GM23338 (cell line): Measurements from ENCODE around the gene MTHFSD. TPM values are rescaled to one million over a fixed set of nuclear protein-coding genes. Genes with fewer than 3 reads are reported as not detected.

Source experiments
- ATAC-seq: fragments of 200-7000 bp; cut with Tn5 transposase; 3 replicates; pipeline ENCODE4 v1.9.1; 2020
- DNase-seq: peaks from one replicate; pipeline ENCODE4 v3.0.0-alpha.2; 2015; ENCODE audit warnings: low spot score
- H2AFZ ChIP-seq: fragments of 200-600 bp; sonication (generic); 2 replicates; pipeline ENCODE4 v1.8.0; 2016; ENCODE audit warnings: antibody characterized with exemption, mild to moderate bottlenecking, moderate library complexity
- H3F3A ChIP-seq: fragments of 200-600 bp; sonication (generic); replicated peaks from 2 replicates; pipeline ENCODE4 v1.8.0; 2017; ENCODE audit warnings: antibody characterized with exemption, mixed run types, low read depth
- H3K27ac ChIP-seq: fragments of 200-600 bp; sonication (generic); 2 replicates; pipeline ENCODE4 v1.6.1; 2016; ENCODE audit warnings: low read depth
- H3K27me3 ChIP-seq: fragments of 200-600 bp; sonication (generic); 2 replicates; pipeline ENCODE4 v1.8.0; 2016; ENCODE audit warnings: mild to moderate bottlenecking, mixed run types, moderate library complexity; ENCODE audit not compliant: insufficient read depth
- H3K36me3 ChIP-seq: fragments of 200-600 bp; sonication (generic); 2 replicates; pipeline ENCODE4 v1.8.0; 2016; ENCODE audit warnings: mild to moderate bottlenecking; ENCODE audit not compliant: insufficient read depth
- H3K4me1 ChIP-seq: fragments of 200-600 bp; sonication (generic); 2 replicates; pipeline ENCODE4 v1.8.0; 2016; ENCODE audit warnings: mild to moderate bottlenecking, moderate library complexity; ENCODE audit not compliant: insufficient read depth
- H3K4me2 ChIP-seq: fragments of 200-600 bp; sonication (generic); 2 replicates; pipeline ENCODE4 v1.7.1; 2017; ENCODE audit warnings: mixed run types
- H3K4me3 ChIP-seq: fragments of 200-600 bp; sonication (generic); 2 replicates; pipeline ENCODE4 v1.6.1; 2016; ENCODE audit warnings: mixed run types
- H3K79me2 ChIP-seq: fragments of 200-600 bp; sonication (generic); replicated peaks from 2 replicates; pipeline ENCODE4 v1.8.0; 2017; ENCODE audit warnings: mild to moderate bottlenecking; ENCODE audit not compliant: insufficient read depth
- H3K9me2 ChIP-seq: fragments of 200-600 bp; sonication (generic); 2 replicates; pipeline ENCODE4 v1.8.0; 2017; ENCODE audit not compliant: insufficient read depth
- H4K20me1 ChIP-seq: fragments of 200-600 bp; sonication (generic); replicated peaks from 2 replicates; pipeline ENCODE4 v1.8.0; 2017; ENCODE audit warnings: mild to moderate bottlenecking; ENCODE audit not compliant: insufficient read depth
- H3K27ac Mint-ChIP-seq: 2 replicates; pipeline ENCODE4 v1.8.0; 2020; ENCODE audit warnings: inconsistent platforms, mild to moderate bottlenecking, moderate library complexity, mixed read lengths
- H3K27me3 Mint-ChIP-seq: 3 replicates; pipeline ENCODE4 v1.8.0; 2022; ENCODE audit warnings: low read depth, mild to moderate bottlenecking, moderate library complexity, mixed read lengths, inconsistent platforms; ENCODE audit not compliant: insufficient read depth, poor library complexity
- H3K36me3 Mint-ChIP-seq: 3 replicates; pipeline ENCODE4 v1.8.0; 2021; ENCODE audit warnings: low read depth, mild to moderate bottlenecking, inconsistent platforms, moderate library complexity, mixed read lengths
- H3K4me1 Mint-ChIP-seq: 3 replicates; pipeline ENCODE4 v1.8.0; 2020; ENCODE audit warnings: mild to moderate bottlenecking, inconsistent platforms, mixed read lengths
- H3K4me3 Mint-ChIP-seq: 3 replicates; pipeline ENCODE4 v1.8.0; 2021; ENCODE audit warnings: moderate library complexity, mild to moderate bottlenecking, inconsistent platforms, mixed read lengths
- H3K9me3 Mint-ChIP-seq: 3 replicates; pipeline ENCODE4 v1.8.0; 2020; ENCODE audit warnings: moderate library complexity, mild to moderate bottlenecking, inconsistent platforms, mixed read lengths
- CREB1 ChIP-seq: fragments of 250-450 bp; sonication (Bioruptor Pico); IDR thresholded peaks from 2 replicates; pipeline ENCODE4 v1.5.0; 2020; ENCODE audit warnings: low read depth, mild to moderate bottlenecking, moderate library complexity
- EZH2 ChIP-seq: fragments of 200-600 bp; sonication (generic); IDR thresholded peaks from one replicate; pipeline ENCODE4 v1.8.0; 2017; ENCODE audit warnings: antibody characterized with exemption, mild to moderate bottlenecking, low read depth; ENCODE audit not compliant: unreplicated experiment
- EZH2phosphoT487 ChIP-seq: fragments of 200-600 bp; sonication (generic); IDR thresholded peaks from one replicate; pipeline ENCODE4 v1.8.1; 2018; ENCODE audit warnings: antibody characterized with exemption; ENCODE audit not compliant: unreplicated experiment
- POLR2AphosphoS5 ChIP-seq: IDR thresholded peaks from 2 replicates; pipeline ENCODE4 v1.6.1; 2016; ENCODE audit warnings: antibody characterized with exemption, low read depth
- STAT1 ChIP-seq: IDR thresholded peaks from one replicate; pipeline ENCODE4 v1.6.1; 2016; ENCODE audit warnings: antibody characterized with exemption; ENCODE audit not compliant: unreplicated experiment
- ZNF114 ChIP-seq: fragments of 250-450 bp; sonication (Bioruptor Pico); IDR thresholded peaks from 2 replicates; pipeline ENCODE4 v1.5.0; 2020; ENCODE audit warnings: mild to moderate bottlenecking, moderate library complexity
- polyA plus RNA-seq: library from polyadenylated mRNA; unstranded; fragments of >200 nt; fragmentation: Nextera tagmentation; extraction: Ambion mirVana; gene quantifications from 2 replicates; pipeline ENCODE4 v1.2.1, GENCODE V29; 2016
- total RNA-seq: library from RNA; depleted of rRNA; stranded (reverse); fragments of >200 nt; shearing (Covaris generic); gene quantifications from 2 replicates; pipeline ENCODE4 v1.2.3, GENCODE V29; 2014
- TF ChIP-seq, protein P1 (sequence below): IDR thresholded peaks from one replicate; pipeline ENCODE4 v1.6.1; 2018; ENCODE audit warnings: antibody characterized with exemption; ENCODE audit not compliant: unreplicated experiment
- TF ChIP-seq, protein P2 (sequence below): fragments of 250-450 bp; sonication (Bioruptor Pico); IDR thresholded peaks from 2 replicates; pipeline ENCODE4 v1.5.0; 2020; ENCODE audit warnings: mild to moderate bottlenecking, moderate library complexity

The MTHFSD gene
- total and polyA plus RNA-seq, 2 experiments from 2014 or later = 7.2 to 8.1 TPM

DNA sequence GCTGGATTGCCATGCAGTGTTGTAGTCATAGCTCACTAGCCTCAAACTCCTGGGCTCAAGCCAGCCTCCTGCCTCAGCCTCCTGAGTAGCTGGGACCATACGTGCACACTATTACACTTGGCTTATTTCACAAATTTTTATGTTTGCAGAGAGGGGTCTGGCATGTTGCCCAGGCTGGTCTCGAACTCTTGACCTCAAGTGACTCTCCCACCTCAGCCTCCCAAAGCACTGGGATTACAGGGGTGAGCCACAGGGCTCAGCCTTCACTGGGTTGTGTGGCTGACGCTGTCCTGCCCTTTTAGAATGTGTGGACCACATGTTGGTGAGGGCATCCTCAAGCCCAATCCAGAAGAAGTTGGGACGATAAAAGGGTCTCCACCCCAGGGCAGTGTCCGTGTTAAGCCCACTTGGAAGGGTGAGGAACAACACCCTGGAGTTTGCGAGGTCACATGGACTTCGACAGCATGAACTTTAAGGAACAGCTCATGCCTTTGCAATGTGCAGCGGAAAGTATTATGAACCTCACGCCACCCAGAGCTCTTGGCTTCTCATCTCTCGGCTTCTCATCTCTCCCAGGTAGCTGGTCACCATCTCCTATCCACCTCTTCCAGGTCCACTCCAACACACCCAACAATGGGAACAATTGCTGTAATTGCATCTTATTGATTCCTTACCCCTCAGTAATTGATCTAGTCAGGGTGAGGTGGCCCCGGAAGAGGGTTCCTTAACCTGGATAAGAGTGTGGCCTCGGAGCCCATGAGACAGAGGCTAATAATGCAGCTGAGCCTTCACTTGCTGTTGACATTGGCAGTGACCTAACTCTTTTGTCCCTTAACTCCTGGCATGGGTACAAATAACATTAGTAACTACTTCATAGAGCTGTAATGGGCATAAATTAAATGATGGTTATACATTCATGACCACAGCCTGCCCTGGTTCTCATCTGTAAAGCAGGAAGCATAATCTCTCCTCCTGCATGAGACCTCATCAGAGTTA, 30.0 kb upstream of the MTHFSD start:
- Histone ChIP-seq H2AFZ (no peak overlapping the region), H3K36me3 (no peaks in the 10 kb centered on the region), H3K27ac (no peak overlapping the region), H3K9me2 (0 out of 2 replicates have a peak, but pooled peaks cover 9% of the 10 kb centered on the region), H3K27me3 (peaks cover 35% of the 10 kb centered on the region), H3K4me2 (no peak overlapping the region), H3K4me1 (no peaks in the 10 kb centered on the region; the same call in 1 of the 2 replicates), H4K20me1 (no peaks in the 10 kb centered on the region), H3F3A (0 out of 2 replicates have a peak, but pooled peaks cover under 1% of the 10 kb centered on the region), H3K4me3 (no peak overlapping the region), H3K79me2 (no peaks in the 10 kb centered on the region)
- H3K36me3 Mint-ChIP-seq = no peaks in the 10 kb centered on the region
- no peaks in the 10 kb centered on the region; the same call in 2 of the 3 replicates for H3K9me3 Mint-ChIP-seq
- TF ChIP-seq, protein P1, sequence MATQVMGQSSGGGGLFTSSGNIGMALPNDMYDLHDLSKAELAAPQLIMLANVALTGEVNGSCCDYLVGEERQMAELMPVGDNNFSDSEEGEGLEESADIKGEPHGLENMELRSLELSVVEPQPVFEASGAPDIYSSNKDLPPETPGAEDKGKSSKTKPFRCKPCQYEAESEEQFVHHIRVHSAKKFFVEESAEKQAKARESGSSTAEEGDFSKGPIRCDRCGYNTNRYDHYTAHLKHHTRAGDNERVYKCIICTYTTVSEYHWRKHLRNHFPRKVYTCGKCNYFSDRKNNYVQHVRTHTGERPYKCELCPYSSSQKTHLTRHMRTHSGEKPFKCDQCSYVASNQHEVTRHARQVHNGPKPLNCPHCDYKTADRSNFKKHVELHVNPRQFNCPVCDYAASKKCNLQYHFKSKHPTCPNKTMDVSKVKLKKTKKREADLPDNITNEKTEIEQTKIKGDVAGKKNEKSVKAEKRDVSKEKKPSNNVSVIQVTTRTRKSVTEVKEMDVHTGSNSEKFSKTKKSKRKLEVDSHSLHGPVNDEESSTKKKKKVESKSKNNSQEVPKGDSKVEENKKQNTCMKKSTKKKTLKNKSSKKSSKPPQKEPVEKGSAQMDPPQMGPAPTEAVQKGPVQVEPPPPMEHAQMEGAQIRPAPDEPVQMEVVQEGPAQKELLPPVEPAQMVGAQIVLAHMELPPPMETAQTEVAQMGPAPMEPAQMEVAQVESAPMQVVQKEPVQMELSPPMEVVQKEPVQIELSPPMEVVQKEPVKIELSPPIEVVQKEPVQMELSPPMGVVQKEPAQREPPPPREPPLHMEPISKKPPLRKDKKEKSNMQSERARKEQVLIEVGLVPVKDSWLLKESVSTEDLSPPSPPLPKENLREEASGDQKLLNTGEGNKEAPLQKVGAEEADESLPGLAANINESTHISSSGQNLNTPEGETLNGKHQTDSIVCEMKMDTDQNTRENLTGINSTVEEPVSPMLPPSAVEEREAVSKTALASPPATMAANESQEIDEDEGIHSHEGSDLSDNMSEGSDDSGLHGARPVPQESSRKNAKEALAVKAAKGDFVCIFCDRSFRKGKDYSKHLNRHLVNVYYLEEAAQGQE = no peak
- TF ChIP-seq, protein P2, sequence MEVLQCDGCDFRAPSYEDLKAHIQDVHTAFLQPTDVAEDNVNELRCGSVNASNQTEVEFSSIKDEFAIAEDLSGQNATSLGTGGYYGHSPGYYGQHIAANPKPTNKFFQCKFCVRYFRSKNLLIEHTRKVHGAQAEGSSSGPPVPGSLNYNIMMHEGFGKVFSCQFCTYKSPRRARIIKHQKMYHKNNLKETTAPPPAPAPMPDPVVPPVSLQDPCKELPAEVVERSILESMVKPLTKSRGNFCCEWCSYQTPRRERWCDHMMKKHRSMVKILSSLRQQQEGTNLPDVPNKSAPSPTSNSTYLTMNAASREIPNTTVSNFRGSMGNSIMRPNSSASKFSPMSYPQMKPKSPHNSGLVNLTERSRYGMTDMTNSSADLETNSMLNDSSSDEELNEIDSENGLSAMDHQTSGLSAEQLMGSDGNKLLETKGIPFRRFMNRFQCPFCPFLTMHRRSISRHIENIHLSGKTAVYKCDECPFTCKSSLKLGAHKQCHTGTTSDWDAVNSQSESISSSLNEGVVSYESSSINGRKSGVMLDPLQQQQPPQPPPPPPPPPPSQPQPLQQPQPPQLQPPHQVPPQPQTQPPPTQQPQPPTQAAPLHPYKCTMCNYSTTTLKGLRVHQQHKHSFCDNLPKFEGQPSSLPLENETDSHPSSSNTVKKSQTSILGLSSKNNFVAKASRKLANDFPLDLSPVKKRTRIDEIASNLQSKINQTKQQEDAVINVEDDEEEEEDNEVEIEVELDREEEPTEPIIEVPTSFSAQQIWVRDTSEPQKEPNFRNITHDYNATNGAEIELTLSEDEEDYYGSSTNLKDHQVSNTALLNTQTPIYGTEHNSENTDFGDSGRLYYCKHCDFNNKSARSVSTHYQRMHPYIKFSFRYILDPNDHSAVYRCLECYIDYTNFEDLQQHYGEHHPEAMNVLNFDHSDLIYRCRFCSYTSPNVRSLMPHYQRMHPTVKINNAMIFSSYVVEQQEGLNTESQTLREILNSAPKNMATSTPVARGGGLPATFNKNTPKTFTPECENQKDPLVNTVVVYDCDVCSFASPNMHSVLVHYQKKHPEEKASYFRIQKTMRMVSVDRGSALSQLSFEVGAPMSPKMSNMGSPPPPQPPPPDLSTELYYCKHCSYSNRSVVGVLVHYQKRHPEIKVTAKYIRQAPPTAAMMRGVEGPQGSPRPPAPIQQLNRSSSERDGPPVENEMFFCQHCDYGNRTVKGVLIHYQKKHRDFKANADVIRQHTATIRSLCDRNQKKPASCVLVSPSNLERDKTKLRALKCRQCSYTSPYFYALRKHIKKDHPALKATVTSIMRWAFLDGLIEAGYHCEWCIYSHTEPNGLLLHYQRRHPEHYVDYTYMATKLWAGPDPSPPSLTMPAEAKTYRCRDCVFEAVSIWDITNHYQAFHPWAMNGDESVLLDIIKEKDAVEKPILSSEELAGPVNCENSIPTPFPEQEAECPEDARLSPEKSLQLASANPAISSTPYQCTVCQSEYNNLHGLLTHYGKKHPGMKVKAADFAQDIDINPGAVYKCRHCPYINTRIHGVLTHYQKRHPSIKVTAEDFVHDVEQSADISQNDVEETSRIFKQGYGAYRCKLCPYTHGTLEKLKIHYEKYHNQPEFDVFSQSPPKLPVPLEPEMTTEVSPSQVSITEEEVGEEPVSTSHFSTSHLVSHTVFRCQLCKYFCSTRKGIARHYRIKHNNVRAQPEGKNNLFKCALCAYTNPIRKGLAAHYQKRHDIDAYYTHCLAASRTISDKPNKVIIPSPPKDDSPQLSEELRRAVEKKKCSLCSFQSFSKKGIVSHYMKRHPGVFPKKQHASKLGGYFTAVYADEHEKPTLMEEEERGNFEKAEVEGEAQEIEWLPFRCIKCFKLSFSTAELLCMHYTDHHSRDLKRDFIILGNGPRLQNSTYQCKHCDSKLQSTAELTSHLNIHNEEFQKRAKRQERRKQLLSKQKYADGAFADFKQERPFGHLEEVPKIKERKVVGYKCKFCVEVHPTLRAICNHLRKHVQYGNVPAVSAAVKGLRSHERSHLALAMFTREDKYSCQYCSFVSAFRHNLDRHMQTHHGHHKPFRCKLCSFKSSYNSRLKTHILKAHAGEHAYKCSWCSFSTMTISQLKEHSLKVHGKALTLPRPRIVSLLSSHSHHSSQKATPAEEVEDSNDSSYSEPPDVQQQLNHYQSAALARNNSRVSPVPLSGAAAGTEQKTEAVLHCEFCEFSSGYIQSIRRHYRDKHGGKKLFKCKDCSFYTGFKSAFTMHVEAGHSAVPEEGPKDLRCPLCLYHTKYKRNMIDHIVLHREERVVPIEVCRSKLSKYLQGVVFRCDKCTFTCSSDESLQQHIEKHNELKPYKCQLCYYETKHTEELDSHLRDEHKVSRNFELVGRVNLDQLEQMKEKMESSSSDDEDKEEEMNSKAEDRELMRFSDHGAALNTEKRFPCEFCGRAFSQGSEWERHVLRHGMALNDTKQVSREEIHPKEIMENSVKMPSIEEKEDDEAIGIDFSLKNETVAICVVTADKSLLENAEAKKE (CRISPR knock-in tag) = no peak
- no peak for TF ChIP-seq STAT1
- no peak for TF ChIP-seq ZNF114 (CRISPR knock-in tag)
- no peak for TF ChIP-seq CREB1 (CRISPR knock-in tag)
- TF ChIP-seq EZH2phosphoT487 = no peak
- TF ChIP-seq POLR2AphosphoS5 = no peak
- no peak for TF ChIP-seq EZH2
- peaks cover 6% of the 10 kb centered on the region for H3K4me1 Mint-ChIP-seq
- H3K27me3 Mint-ChIP-seq = peaks cover 22% of the 10 kb centered on the region
- ATAC-seq (no peak), DNase-seq (no peak)
- no peak overlapping the region for H3K4me3 Mint-ChIP-seq
- no peak overlapping the region for H3K27ac Mint-ChIP-seq
